Esophagus muscularis mucosa (tissue), 4 donors: ENCODE results near the gene AUTS2. TPM values are rescaled to one million over a fixed set of nuclear protein-coding genes. Genes with fewer than 3 reads are reported as not detected.

Source experiments
- DNase-seq: peaks from one replicate; pipeline ENCODE4 v3.0.0-alpha.2; 2017; ENCODE audit errors: extremely low spot score
- H3K27ac ChIP-seq, 4 donors: fragments of 200-600 bp; sonication (generic); replicated peaks in 1 of 4; 1 replicate in 3 of 4; 2 replicates in 1 of 4; pipeline ENCODE4 v1.5.1; 2016 to 2019; ENCODE audit warnings: mild to moderate bottlenecking in 1 of 4
- H3K27me3 ChIP-seq, 4 donors: fragments of 200-600 bp; sonication (generic); one replicate each; pipeline versions ENCODE4 v1.5.1 to v1.6.0; 2016 to 2019
- H3K36me3 ChIP-seq, 4 donors: fragments of 200-600 bp; sonication (generic); one replicate each; pipeline ENCODE4 v1.5.1; 2016 to 2019
- H3K4me1 ChIP-seq, 4 donors: fragments of 200-600 bp; sonication (generic); one replicate each; pipeline ENCODE4 v1.5.1; 2016 to 2019
- H3K4me3 ChIP-seq, 4 donors: fragments of 200-600 bp; sonication (generic); 1 replicate in 2 of 4; 2 replicates in 2 of 4; pipeline ENCODE4 v1.5.1; 2016 to 2019; ENCODE audit warnings: mild to moderate bottlenecking in 4 of 4, moderate library complexity in 1 of 4
- H3K9me3 ChIP-seq, 4 donors: fragments of 200-600 bp; sonication (generic); 1 replicate in 3 of 4; 2 replicates in 1 of 4; pipeline ENCODE4 v1.5.1; 2016 to 2019
- EP300 ChIP-seq: sonication (generic); formaldehyde crosslinking; IDR thresholded peaks from one replicate; pipeline ENCODE4 v1.6.1; 2017; ENCODE audit warnings: antibody characterized with exemption
- POLR2A ChIP-seq: fragments of 450-650 bp; IDR thresholded peaks from one replicate; pipeline ENCODE4 v1.6.1; 2017; ENCODE audit warnings: antibody characterized with exemption, moderate library complexity, mild to moderate bottlenecking, low read depth
- POLR2AphosphoS5 ChIP-seq, 2 donors: sonication (generic); formaldehyde crosslinking; IDR thresholded peaks; one replicate each; pipeline ENCODE4 v1.6.1; 2017; ENCODE audit warnings: antibody characterized with exemption in 2 of 2
- WGBS: methylation state at CpG from one replicate; pipeline ENCODE4 v1.1.5; 2018; 5-methylcytosine and 5-hydroxymethylcytosine counted together
- intact Hi-C: fragments of 100-400 bp; cut with DNase I; formaldehyde crosslinking; loops from one replicate; pipeline ENCODE4 v1.15.1; 2023
- total RNA-seq, 4 donors: library from RNA; depleted of rRNA; stranded (reverse); fragments of >200 nt; gene quantifications; one replicate each; pipeline versions ENCODE4 v1.1.0 to v1.2.1, GENCODE V29; 2016
- TF ChIP-seq, protein P1 (sequence below), 3 experiments: fragments of 200-600 bp in 2 of 3; fragments of 450-650 bp in 1 of 3; sonication (generic) in 2 of 3; IDR thresholded peaks; one replicate each; pipeline ENCODE4 v1.5.1; 2017 to 2019; ENCODE audit warnings: antibody characterized with exemption in 3 of 3, mild to moderate bottlenecking in 2 of 3, moderate library complexity in 1 of 3

Gene AUTS2
- total RNA-seq, 4 donors from 2014 or later = 18.5 to 44.9 (median 34.2) TPM

GRCh38 chr7:70419526-70420380 is 821.5 kb downstream of the AUTS2 start:
- Histone ChIP-seq H3K4me3 (no peak overlapping the region), H3K27ac (no peak overlapping the region), H3K9me3 (no peaks in the 10 kb centered on the region), H3K27me3 (no peaks in the 10 kb centered on the region), H3K36me3 (no peaks in the 10 kb centered on the region), H3K4me1 (no peaks in the 10 kb centered on the region)
- intact Hi-C loops = no loop called here
- 91% methylated on average over 8 of the region's 8 CpGs for WGBS
- DNase-seq = no peak
- TF ChIP-seq EP300 = no peak
- no peak for TF ChIP-seq POLR2AphosphoS5 (IDR thresholded peaks at IDR 0.05)
- TF ChIP-seq POLR2A = no peak
- TF ChIP-seq, protein P1, sequence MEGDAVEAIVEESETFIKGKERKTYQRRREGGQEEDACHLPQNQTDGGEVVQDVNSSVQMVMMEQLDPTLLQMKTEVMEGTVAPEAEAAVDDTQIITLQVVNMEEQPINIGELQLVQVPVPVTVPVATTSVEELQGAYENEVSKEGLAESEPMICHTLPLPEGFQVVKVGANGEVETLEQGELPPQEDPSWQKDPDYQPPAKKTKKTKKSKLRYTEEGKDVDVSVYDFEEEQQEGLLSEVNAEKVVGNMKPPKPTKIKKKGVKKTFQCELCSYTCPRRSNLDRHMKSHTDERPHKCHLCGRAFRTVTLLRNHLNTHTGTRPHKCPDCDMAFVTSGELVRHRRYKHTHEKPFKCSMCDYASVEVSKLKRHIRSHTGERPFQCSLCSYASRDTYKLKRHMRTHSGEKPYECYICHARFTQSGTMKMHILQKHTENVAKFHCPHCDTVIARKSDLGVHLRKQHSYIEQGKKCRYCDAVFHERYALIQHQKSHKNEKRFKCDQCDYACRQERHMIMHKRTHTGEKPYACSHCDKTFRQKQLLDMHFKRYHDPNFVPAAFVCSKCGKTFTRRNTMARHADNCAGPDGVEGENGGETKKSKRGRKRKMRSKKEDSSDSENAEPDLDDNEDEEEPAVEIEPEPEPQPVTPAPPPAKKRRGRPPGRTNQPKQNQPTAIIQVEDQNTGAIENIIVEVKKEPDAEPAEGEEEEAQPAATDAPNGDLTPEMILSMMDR (IDR thresholded peaks at IDR 0.05) = no peak

DNA sequence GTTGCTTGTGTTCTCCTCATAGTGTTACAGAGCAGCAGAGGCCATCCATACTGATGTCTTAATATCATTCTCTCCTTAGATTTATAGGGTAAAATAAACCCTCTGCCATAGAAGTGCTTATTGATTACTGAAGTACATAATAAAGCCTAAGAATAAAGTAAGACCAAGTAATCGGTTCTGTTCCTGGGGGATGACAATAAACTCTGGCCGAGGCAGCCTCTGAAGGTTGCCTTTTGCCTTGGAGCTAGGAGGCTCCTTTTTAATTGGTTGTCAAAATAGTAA is 822.0 kb downstream of the AUTS2 start:
- WGBS = 93% methylated on average over 2 of the region's 2 CpGs

GRCh38 chr7:70421319-70421718 is 823.0 kb downstream of the AUTS2 start:
- no peak for DNase-seq
- no peak for TF ChIP-seq POLR2A
- TF ChIP-seq, protein P1 (IDR thresholded peaks at IDR 0.05) = no peak
- TF ChIP-seq EP300 = no peak
- TF ChIP-seq POLR2AphosphoS5 (IDR thresholded peaks at IDR 0.05) = no peak
- Histone ChIP-seq H3K27me3 (no peaks in the 10 kb centered on the region), H3K36me3 (no peaks in the 10 kb centered on the region), H3K9me3 (no peaks in the 10 kb centered on the region), H3K4me1 (no peaks in the 10 kb centered on the region), H3K4me3 (no peak overlapping the region), H3K27ac (no peak overlapping the region)
- WGBS = 95% methylated on average over 2 of the region's 2 CpGs
- intact Hi-C loops = no loop called here

More for the DNA sequence above, 822.0 kb downstream of the AUTS2 start:
- Histone ChIP-seq H3K4me1 (no peaks in the 10 kb centered on the region), H3K36me3 (no peaks in the 10 kb centered on the region), H3K27me3 (no peaks in the 10 kb centered on the region), H3K4me3 (no peak overlapping the region), H3K9me3 (no peaks in the 10 kb centered on the region), H3K27ac (no peak overlapping the region)
- DNase-seq = no peak
- intact Hi-C loops = no loop called here
- TF ChIP-seq, protein P1 (IDR thresholded peaks at IDR 0.05) = no peak
- TF ChIP-seq POLR2AphosphoS5 (IDR thresholded peaks at IDR 0.05) (no peak), POLR2A (no peak), EP300 (no peak)

DNA sequence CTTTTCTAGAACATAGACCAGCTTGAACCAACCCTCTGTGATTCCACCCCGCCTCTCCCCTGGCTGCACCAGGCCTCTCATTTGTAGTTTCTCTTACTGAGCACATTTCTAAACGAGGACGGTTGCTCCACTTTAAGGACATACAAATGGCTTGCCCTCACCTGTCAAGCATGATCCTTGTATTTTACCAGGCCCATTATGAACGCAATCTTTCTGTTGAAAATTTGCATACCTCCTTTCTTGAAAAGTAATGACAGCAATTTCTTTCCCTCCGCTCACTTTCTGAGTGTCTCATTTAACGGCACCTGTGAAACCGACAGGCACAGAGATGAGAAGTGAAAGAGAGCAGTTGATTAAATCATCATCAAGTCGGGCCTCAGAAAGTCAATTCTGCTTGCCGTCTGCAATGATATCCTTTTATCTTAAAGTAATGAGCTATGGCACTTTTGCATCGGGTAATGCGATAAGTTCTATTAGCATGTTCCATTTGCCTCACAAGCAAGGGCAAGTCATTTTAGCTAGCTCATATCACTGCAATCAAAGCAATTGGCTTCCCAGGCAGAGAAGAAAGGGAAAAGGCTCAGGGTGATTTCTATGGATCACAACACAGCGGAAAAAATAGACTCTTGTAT is 828.1 kb downstream of the AUTS2 start:
- no peak overlapping the region for H3K27ac ChIP-seq
- H3K27me3 ChIP-seq = no peaks in the 10 kb centered on the region
- no peaks in the 10 kb centered on the region for H3K36me3 ChIP-seq
- DNase-seq = no peak
- TF ChIP-seq POLR2AphosphoS5 (IDR thresholded peaks at IDR 0.05) = no peak
- TF ChIP-seq, protein P1 (IDR thresholded peaks at IDR 0.05) = no peak
- no peak for TF ChIP-seq EP300
- no peak for TF ChIP-seq POLR2A
- no peak overlapping the region for H3K4me3 ChIP-seq
- no peaks in the 10 kb centered on the region for H3K4me1 ChIP-seq
- 93% methylated on average over 12 of the region's 12 CpGs for WGBS
- intact Hi-C loops = no loop called here
- no peaks in the 10 kb centered on the region for H3K9me3 ChIP-seq
